ENCODE measurements around the gene IRF2BP2.

GRCh38 chr1:234572966-234573365 lies 37.0 kb downstream of the IRF2BP2 start:
- TF ChIP-seq, protein P1, sequence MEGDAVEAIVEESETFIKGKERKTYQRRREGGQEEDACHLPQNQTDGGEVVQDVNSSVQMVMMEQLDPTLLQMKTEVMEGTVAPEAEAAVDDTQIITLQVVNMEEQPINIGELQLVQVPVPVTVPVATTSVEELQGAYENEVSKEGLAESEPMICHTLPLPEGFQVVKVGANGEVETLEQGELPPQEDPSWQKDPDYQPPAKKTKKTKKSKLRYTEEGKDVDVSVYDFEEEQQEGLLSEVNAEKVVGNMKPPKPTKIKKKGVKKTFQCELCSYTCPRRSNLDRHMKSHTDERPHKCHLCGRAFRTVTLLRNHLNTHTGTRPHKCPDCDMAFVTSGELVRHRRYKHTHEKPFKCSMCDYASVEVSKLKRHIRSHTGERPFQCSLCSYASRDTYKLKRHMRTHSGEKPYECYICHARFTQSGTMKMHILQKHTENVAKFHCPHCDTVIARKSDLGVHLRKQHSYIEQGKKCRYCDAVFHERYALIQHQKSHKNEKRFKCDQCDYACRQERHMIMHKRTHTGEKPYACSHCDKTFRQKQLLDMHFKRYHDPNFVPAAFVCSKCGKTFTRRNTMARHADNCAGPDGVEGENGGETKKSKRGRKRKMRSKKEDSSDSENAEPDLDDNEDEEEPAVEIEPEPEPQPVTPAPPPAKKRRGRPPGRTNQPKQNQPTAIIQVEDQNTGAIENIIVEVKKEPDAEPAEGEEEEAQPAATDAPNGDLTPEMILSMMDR (IDR thresholded peaks at IDR 0.05), result no peak
- no peak for TF ChIP-seq POLR2A (IDR thresholded peaks at IDR 0.05)
